Measurements from ENCODE around the gene PARD3.

The PARD3 gene

DNA sequence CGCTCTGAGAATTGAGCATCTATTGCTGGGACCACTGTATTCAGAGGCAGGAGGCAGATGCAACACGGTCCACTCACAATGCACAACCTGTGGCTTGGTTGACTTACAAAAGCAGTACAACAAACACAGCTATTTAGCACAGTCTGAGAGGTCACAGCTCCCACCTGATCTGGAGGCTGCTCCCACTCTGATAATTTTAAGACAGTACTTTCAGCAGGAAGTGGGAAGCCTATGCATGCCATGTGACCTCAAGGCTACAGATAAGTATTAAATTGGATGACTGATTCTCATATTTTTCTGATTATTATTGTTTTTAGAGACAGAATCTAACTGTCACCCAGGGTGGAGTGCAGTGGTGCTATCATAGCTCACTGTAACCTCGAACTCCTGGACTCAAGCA lies 659.3 kb downstream of the PARD3 start:
- no peak overlapping the region for H3K27ac ChIP-seq (ENCODE audit: insufficient read depth in 1 of 2, low read depth in 1 of 2, low read length in 2 of 2, poor library complexity in 1 of 2, severe bottlenecking in 2 of 2)
- no peaks in the 10 kb centered on the region for H3K27me3 ChIP-seq (replicated peaks in 2 of 5; ENCODE audit: control insufficient read depth in 4 of 5, insufficient read depth in 5 of 5, low read length in 4 of 5)
- CTCF ChIA-PET = no interaction called here
- H3K4me3 ChIP-seq (ENCODE audit: control insufficient read depth in 1 of 7, extremely low read depth in 1 of 7, insufficient read depth in 4 of 7, low read depth in 2 of 7, low read length in 6 of 7) = no peak overlapping the region
- DNase-seq = no peak
- H3K36me3 ChIP-seq (ENCODE audit: control insufficient read depth in 4 of 4, insufficient read depth in 4 of 4, low read length in 3 of 4) = no peaks in the 10 kb centered on the region
- POLR2A ChIA-PET = no interaction called here
- no peaks in the 10 kb centered on the region for H3K4me1 ChIP-seq (ENCODE audit: control extremely low read depth in 1 of 4, control insufficient read depth in 4 of 4, insufficient read depth in 4 of 4, low read length in 3 of 4)
- H3K9me3 ChIP-seq (ENCODE audit: control extremely low read depth in 1 of 5, control insufficient read depth in 4 of 5, insufficient read depth in 2 of 5, low read depth in 1 of 5, low read length in 4 of 5) = peaks cover 0 to 3% (median 0%) of the 10 kb centered on the region in 5 experiments
- 93% methylated on average over 3 of the region's 3 CpGs for WGBS (ENCODE audit: insufficient coverage)

DNA sequence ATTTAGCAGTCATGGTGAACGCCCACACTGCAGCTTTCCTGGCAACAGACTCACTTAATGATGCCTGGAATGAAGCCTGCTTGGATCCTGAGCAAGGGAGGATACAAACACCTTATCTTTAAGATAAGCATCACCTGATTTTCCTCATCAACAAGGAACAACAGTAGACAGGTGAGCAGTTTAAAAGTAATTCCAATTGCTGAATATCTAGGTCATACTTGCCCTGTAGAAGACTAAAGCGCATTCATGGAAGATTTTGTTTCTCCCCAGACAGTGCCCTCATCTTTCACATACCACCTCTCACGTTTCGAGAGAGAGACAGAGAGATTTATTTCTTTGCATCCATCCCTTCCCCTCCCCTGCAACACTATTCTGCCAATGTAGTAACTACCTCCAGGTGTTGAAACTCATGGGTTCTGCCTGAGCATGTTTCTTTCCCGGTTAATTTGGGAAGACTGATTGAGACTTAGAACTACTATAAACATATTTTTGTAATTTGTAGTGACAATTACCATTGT lies 660.7 kb downstream of the PARD3 start:
- DNase-seq = no peak
- no peak overlapping the region for H3K4me3 ChIP-seq (ENCODE audit: control insufficient read depth in 1 of 7, extremely low read depth in 1 of 7, insufficient read depth in 4 of 7, low read depth in 2 of 7, low read length in 6 of 7)
- no peaks in the 10 kb centered on the region for H3K4me1 ChIP-seq (ENCODE audit: control extremely low read depth in 1 of 4, control insufficient read depth in 4 of 4, insufficient read depth in 4 of 4, low read length in 3 of 4)
- peaks cover 0 to 1% (median 0%) of the 10 kb centered on the region in 5 experiments for H3K9me3 ChIP-seq (ENCODE audit: control extremely low read depth in 1 of 5, control insufficient read depth in 4 of 5, insufficient read depth in 2 of 5, low read depth in 1 of 5, low read length in 4 of 5)
- POLR2A ChIA-PET = no interaction called here
- CTCF ChIA-PET = no interaction called here
- no peak overlapping the region for H3K27ac ChIP-seq (ENCODE audit: insufficient read depth in 1 of 2, low read depth in 1 of 2, low read length in 2 of 2, poor library complexity in 1 of 2, severe bottlenecking in 2 of 2)
- 87% methylated on average over 2 of the region's 5 CpGs for WGBS (ENCODE audit: insufficient coverage)
- H3K36me3 ChIP-seq (ENCODE audit: control insufficient read depth in 4 of 4, insufficient read depth in 4 of 4, low read length in 3 of 4) = no peaks in the 10 kb centered on the region
- no peaks in the 10 kb centered on the region for H3K27me3 ChIP-seq (replicated peaks in 2 of 5; ENCODE audit: control insufficient read depth in 4 of 5, insufficient read depth in 5 of 5, low read length in 4 of 5)

DNA sequence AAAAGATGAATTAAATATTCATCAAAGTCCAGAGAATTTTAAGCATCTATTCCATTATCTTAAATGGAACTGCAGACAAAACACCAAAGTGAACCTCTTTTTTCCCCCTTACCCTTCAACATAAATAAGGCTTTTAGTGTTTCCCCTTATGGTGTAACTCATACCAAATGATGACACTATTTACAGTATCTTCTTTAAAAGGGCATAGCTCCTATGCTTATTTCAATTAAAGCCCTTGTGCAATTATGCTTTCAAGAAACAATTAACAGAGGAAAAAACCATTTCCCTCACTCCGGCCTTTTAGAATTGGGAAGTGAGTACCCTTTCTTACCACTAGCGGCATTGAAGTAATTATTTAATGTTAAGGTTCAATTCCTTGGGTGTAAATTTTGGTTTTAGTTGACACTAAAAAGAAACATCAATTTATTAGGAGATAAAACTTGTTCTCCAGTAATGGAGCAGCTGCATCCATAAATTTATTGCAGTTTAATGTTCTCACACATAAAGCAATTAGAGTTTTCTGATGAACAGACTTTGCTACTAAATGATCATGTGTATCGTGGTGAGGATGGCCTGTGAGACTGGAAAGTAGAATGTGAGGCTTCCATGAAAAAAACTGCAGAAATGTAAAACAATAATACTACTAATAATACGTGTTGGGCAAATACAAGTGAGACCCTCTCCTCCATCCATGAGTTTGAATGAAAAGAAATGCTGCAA lies 661.3 kb downstream of the PARD3 start:
- POLR2A ChIA-PET = no interaction called here
- no peak overlapping the region for H3K4me3 ChIP-seq (ENCODE audit: control insufficient read depth in 1 of 7, extremely low read depth in 1 of 7, insufficient read depth in 4 of 7, low read depth in 2 of 7, low read length in 6 of 7)
- DNase-seq = no peak
- no peaks in the 10 kb centered on the region for H3K36me3 ChIP-seq (ENCODE audit: control insufficient read depth in 4 of 4, insufficient read depth in 4 of 4, low read length in 3 of 4)
- H3K27me3 ChIP-seq (replicated peaks in 2 of 5; ENCODE audit: control insufficient read depth in 4 of 5, insufficient read depth in 5 of 5, low read length in 4 of 5) = no peaks in the 10 kb centered on the region
- WGBS (ENCODE audit: insufficient coverage) = no CpG with 5 or more reads among the region's 4 CpGs
- CTCF ChIA-PET = no interaction called here
- H3K9me3 ChIP-seq (ENCODE audit: control extremely low read depth in 1 of 5, control insufficient read depth in 4 of 5, insufficient read depth in 2 of 5, low read depth in 1 of 5, low read length in 4 of 5) = peaks cover 0 to 1% (median 0%) of the 10 kb centered on the region in 5 experiments
- H3K4me1 ChIP-seq (ENCODE audit: control extremely low read depth in 1 of 4, control insufficient read depth in 4 of 4, insufficient read depth in 4 of 4, low read length in 3 of 4) = no peaks in the 10 kb centered on the region
- no peak overlapping the region for H3K27ac ChIP-seq (ENCODE audit: insufficient read depth in 1 of 2, low read depth in 1 of 2, low read length in 2 of 2, poor library complexity in 1 of 2, severe bottlenecking in 2 of 2)

DNA sequence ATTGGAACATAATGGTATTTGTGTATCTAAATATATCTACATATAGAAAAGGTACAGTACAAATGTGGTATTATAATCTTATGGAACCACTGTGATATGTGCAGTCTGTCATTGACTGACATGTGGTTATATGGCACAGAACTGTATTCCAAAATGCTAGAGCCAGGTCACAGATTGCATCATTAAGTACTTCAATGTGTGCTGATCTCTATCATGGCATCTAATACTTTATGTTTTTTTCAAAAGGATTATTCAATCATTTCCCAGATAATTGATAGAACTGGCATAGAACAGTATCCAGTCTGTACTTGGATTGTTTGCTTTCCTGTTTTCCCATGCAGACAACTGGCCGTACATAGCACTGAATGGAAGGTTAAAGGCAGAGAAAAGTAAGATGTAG lies 662.7 kb downstream of the PARD3 start:
- Histone ChIP-seq H3K9me3 (ENCODE audit: control extremely low read depth in 1 of 5, control insufficient read depth in 4 of 5, insufficient read depth in 2 of 5, low read depth in 1 of 5, low read length in 4 of 5) (peaks cover 0 to 1% (median 0%) of the 10 kb centered on the region in 5 experiments), H3K27me3 (replicated peaks in 2 of 5; ENCODE audit: control insufficient read depth in 4 of 5, insufficient read depth in 5 of 5, low read length in 4 of 5) (no peaks in the 10 kb centered on the region), H3K4me1 (ENCODE audit: control extremely low read depth in 1 of 4, control insufficient read depth in 4 of 4, insufficient read depth in 4 of 4, low read length in 3 of 4) (no peaks in the 10 kb centered on the region), H3K4me3 (ENCODE audit: control insufficient read depth in 1 of 7, extremely low read depth in 1 of 7, insufficient read depth in 4 of 7, low read depth in 2 of 7, low read length in 6 of 7) (no peak overlapping the region), H3K36me3 (ENCODE audit: control insufficient read depth in 4 of 4, insufficient read depth in 4 of 4, low read length in 3 of 4) (no peaks in the 10 kb centered on the region), H3K27ac (ENCODE audit: insufficient read depth in 1 of 2, low read depth in 1 of 2, low read length in 2 of 2, poor library complexity in 1 of 2, severe bottlenecking in 2 of 2) (no peak overlapping the region)
- ChIA-PET POLR2A (no interaction called here), CTCF (no interaction called here)
- WGBS (ENCODE audit: insufficient coverage) = 88% methylated on average over 1 of the region's 1 CpG
- no peak for DNase-seq

DNA sequence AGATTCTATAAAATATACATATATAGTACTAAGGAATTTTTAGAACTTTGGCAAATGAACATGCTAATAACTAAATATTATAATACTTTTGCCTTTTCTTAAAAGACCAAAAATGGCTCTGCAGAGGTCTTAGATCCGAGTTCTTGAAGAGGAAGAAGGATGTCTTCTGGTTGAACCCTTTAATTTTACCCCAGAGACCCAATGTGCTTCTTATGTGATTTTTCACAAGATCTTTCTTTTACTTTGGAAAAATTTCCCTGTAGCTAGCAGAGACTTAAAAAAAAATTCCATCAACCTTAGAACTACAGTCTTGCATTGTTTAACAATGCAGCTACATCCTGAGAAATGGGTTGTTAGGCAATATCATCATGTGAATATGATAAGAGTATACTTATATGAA lies 663.2 kb downstream of the PARD3 start:
- no peak overlapping the region for H3K4me3 ChIP-seq (ENCODE audit: control insufficient read depth in 1 of 7, extremely low read depth in 1 of 7, insufficient read depth in 4 of 7, low read depth in 2 of 7, low read length in 6 of 7)
- ChIA-PET CTCF (no interaction called here), POLR2A (no interaction called here)
- no peaks in the 10 kb centered on the region for H3K4me1 ChIP-seq (ENCODE audit: control extremely low read depth in 1 of 4, control insufficient read depth in 4 of 4, insufficient read depth in 4 of 4, low read length in 3 of 4)
- H3K27ac ChIP-seq (ENCODE audit: insufficient read depth in 1 of 2, low read depth in 1 of 2, low read length in 2 of 2, poor library complexity in 1 of 2, severe bottlenecking in 2 of 2) = no peak overlapping the region
- peaks cover 0 to 1% (median 0%) of the 10 kb centered on the region in 5 experiments for H3K9me3 ChIP-seq (ENCODE audit: control extremely low read depth in 1 of 5, control insufficient read depth in 4 of 5, insufficient read depth in 2 of 5, low read depth in 1 of 5, low read length in 4 of 5)
- H3K27me3 ChIP-seq (replicated peaks in 2 of 5; ENCODE audit: control insufficient read depth in 4 of 5, insufficient read depth in 5 of 5, low read length in 4 of 5) = no peaks in the 10 kb centered on the region
- DNase-seq = no peak
- 86% methylated on average over 1 of the region's 1 CpG for WGBS (ENCODE audit: insufficient coverage)
- no peaks in the 10 kb centered on the region for H3K36me3 ChIP-seq (ENCODE audit: control insufficient read depth in 4 of 4, insufficient read depth in 4 of 4, low read length in 3 of 4)

DNA sequence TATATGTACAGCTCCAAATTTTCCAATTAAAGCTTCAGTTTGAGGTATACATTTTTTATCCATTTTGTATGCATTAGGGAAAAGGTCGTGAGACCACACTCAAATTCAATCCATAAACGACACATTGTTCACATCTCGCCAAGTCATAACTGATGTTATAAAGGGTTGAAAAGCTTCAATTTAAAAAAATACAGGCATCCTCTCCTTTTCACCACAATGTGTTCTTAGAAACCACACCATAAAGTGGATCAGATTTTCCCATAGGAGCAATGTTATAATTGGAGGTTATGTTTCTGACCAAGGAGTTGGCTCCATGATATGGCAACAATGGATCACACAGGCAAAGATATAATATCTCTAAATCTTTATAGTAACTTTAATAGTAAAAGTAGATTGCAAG lies 663.6 kb downstream of the PARD3 start:
- no CpG with 5 or more reads among the region's 3 CpGs for WGBS (ENCODE audit: insufficient coverage)
- Histone ChIP-seq H3K27me3 (replicated peaks in 2 of 5; ENCODE audit: control insufficient read depth in 4 of 5, insufficient read depth in 5 of 5, low read length in 4 of 5) (peaks cover 0 to 1% (median 0%) of the 10 kb centered on the region in 5 experiments), H3K4me1 (ENCODE audit: control extremely low read depth in 1 of 4, control insufficient read depth in 4 of 4, insufficient read depth in 4 of 4, low read length in 3 of 4) (no peaks in the 10 kb centered on the region), H3K27ac (ENCODE audit: insufficient read depth in 1 of 2, low read depth in 1 of 2, low read length in 2 of 2, poor library complexity in 1 of 2, severe bottlenecking in 2 of 2) (no peak overlapping the region), H3K36me3 (ENCODE audit: control insufficient read depth in 4 of 4, insufficient read depth in 4 of 4, low read length in 3 of 4) (no peaks in the 10 kb centered on the region), H3K4me3 (ENCODE audit: control insufficient read depth in 1 of 7, extremely low read depth in 1 of 7, insufficient read depth in 4 of 7, low read depth in 2 of 7, low read length in 6 of 7) (no peak overlapping the region), H3K9me3 (ENCODE audit: control extremely low read depth in 1 of 5, control insufficient read depth in 4 of 5, insufficient read depth in 2 of 5, low read depth in 1 of 5, low read length in 4 of 5) (peaks cover 0 to 1% (median 0%) of the 10 kb centered on the region in 5 experiments)
- no peak for DNase-seq
- ChIA-PET POLR2A (no interaction called here), CTCF (no interaction called here)

DNA sequence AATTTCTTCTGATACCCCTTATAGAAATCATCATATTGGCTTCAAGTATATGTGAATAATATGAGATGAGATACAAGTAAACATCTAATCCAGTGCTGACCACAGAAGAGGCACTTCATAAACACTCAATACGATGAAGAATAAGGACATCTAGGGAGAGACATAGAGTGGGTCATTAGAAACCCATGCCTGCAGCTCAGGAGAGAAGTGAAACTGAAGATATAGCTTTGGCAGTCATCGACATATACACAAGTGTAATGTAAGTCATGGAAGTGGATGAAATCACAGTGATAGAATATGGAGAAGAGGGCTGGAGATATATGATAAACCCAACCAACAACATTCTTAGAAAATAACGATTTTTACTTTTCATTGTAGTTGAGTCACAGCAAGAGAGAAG lies 665.0 kb downstream of the PARD3 start:
- 96% methylated on average over 3 of the region's 3 CpGs for WGBS (ENCODE audit: insufficient coverage)
- no peak for DNase-seq
- ChIA-PET CTCF (no interaction called here), POLR2A (no interaction called here)
- peaks cover 0 to 1% (median 0%) of the 10 kb centered on the region in 5 experiments for H3K9me3 ChIP-seq (ENCODE audit: control extremely low read depth in 1 of 5, control insufficient read depth in 4 of 5, insufficient read depth in 2 of 5, low read depth in 1 of 5, low read length in 4 of 5)
- H3K27me3 ChIP-seq (replicated peaks in 2 of 5; ENCODE audit: control insufficient read depth in 4 of 5, insufficient read depth in 5 of 5, low read length in 4 of 5) = peaks cover 0 to 2% (median 0%) of the 10 kb centered on the region in 5 experiments
- H3K4me3 ChIP-seq (ENCODE audit: control insufficient read depth in 1 of 7, extremely low read depth in 1 of 7, insufficient read depth in 4 of 7, low read depth in 2 of 7, low read length in 6 of 7) = no peak overlapping the region
- no peaks in the 10 kb centered on the region for H3K36me3 ChIP-seq (ENCODE audit: control insufficient read depth in 4 of 4, insufficient read depth in 4 of 4, low read length in 3 of 4)
- H3K4me1 ChIP-seq (ENCODE audit: control extremely low read depth in 1 of 4, control insufficient read depth in 4 of 4, insufficient read depth in 4 of 4, low read length in 3 of 4) = no peaks in the 10 kb centered on the region
- H3K27ac ChIP-seq (ENCODE audit: insufficient read depth in 1 of 2, low read depth in 1 of 2, low read length in 2 of 2, poor library complexity in 1 of 2, severe bottlenecking in 2 of 2) = no peak overlapping the region
